WTC11 (cell line): ENCODE data around the gene IFT25.

Experiments
- ARID4B ChIP-seq: sonication (generic); formaldehyde crosslinking; IDR thresholded peaks from 2 replicates; pipeline ENCODE4 v1.8.0; 2023; ENCODE audit warnings: missing genetic modification reagents, mild to moderate bottlenecking, borderline replicate concordance
- CREM ChIP-seq: sonication (generic); formaldehyde crosslinking; IDR thresholded peaks from 2 replicates; pipeline ENCODE4 v1.8.1; 2022; ENCODE audit warnings: mild to moderate bottlenecking, missing genetic modification reagents, moderate library complexity
- GRHL2 ChIP-seq: fragments of 250-450 bp; sonication (Bioruptor Pico); IDR thresholded peaks from 2 replicates; pipeline ENCODE4 v1.8.0; 2022; ENCODE audit warnings: mild to moderate bottlenecking, moderate library complexity; ENCODE audit not compliant: insufficient replicate concordance, severe bottlenecking
- HMGXB4 ChIP-seq: sonication (generic); formaldehyde crosslinking; IDR thresholded peaks from 2 replicates; pipeline ENCODE4 v1.8.1; 2023; ENCODE audit warnings: mild to moderate bottlenecking, moderate library complexity, missing genetic modification reagents
- JUN ChIP-seq: sonication (generic); formaldehyde crosslinking; IDR thresholded peaks from 2 replicates; pipeline ENCODE4 v1.8.0; 2023; ENCODE audit warnings: mild to moderate bottlenecking, missing genetic modification reagents
- NFATC4 ChIP-seq: fragments of 250-450 bp; sonication (Bioruptor Pico); IDR thresholded peaks from 2 replicates; pipeline ENCODE4 v1.9.0; 2021; ENCODE audit warnings: mild to moderate bottlenecking
- NR3C1 ChIP-seq: sonication (generic); formaldehyde crosslinking; conservative IDR thresholded peaks from 2 replicates; pipeline ENCODE4 v1.8.1; 2023; ENCODE audit warnings: low read depth, mild to moderate bottlenecking, missing genetic modification reagents
- TP53 ChIP-seq: sonication (generic); formaldehyde crosslinking; IDR thresholded peaks from 2 replicates; pipeline ENCODE4 v1.8.1; 2023; ENCODE audit warnings: mild to moderate bottlenecking, missing genetic modification reagents
- USF2 ChIP-seq: sonication (generic); formaldehyde crosslinking; IDR thresholded peaks from 2 replicates; pipeline ENCODE4 v1.8.1; 2023; ENCODE audit warnings: mild to moderate bottlenecking, missing genetic modification reagents, moderate library complexity
- ZSCAN18 ChIP-seq: fragments of 250-450 bp; sonication (Bioruptor Pico); IDR thresholded peaks from 2 replicates; pipeline ENCODE4 v2.1.2; 2022; ENCODE audit warnings: mild to moderate bottlenecking, moderate library complexity
- TF ChIP-seq, protein P1 (sequence below): fragments of 200-600 bp; IDR thresholded peaks from 2 replicates; pipeline ENCODE4 v1.8.0; 2022; ENCODE audit warnings: antibody characterized with exemption
- TF ChIP-seq, protein P2 (sequence below): sonication (generic); formaldehyde crosslinking; IDR thresholded peaks from 2 replicates; pipeline ENCODE4 v1.8.0; 2022; ENCODE audit warnings: mild to moderate bottlenecking, missing genetic modification reagents

- TF ChIP-seq USF2 (CRISPR knock-in tag) (no peak), ARID4B (CRISPR knock-in tag) (no peak), GRHL2 (CRISPR knock-in tag) (no peak), NFATC4 (CRISPR knock-in tag) (no peak), CREM (CRISPR knock-in tag) (no peak), JUN (no peak), NR3C1 (CRISPR knock-in tag) (no peak), ZSCAN18 (CRISPR knock-in tag) (no peak), HMGXB4 (CRISPR knock-in tag) (no peak), TP53 (CRISPR knock-in tag) (no peak)
- TF ChIP-seq, protein P1, sequence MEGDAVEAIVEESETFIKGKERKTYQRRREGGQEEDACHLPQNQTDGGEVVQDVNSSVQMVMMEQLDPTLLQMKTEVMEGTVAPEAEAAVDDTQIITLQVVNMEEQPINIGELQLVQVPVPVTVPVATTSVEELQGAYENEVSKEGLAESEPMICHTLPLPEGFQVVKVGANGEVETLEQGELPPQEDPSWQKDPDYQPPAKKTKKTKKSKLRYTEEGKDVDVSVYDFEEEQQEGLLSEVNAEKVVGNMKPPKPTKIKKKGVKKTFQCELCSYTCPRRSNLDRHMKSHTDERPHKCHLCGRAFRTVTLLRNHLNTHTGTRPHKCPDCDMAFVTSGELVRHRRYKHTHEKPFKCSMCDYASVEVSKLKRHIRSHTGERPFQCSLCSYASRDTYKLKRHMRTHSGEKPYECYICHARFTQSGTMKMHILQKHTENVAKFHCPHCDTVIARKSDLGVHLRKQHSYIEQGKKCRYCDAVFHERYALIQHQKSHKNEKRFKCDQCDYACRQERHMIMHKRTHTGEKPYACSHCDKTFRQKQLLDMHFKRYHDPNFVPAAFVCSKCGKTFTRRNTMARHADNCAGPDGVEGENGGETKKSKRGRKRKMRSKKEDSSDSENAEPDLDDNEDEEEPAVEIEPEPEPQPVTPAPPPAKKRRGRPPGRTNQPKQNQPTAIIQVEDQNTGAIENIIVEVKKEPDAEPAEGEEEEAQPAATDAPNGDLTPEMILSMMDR = no peak
- TF ChIP-seq, protein P2, sequence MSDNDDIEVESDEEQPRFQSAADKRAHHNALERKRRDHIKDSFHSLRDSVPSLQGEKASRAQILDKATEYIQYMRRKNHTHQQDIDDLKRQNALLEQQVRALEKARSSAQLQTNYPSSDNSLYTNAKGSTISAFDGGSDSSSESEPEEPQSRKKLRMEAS (CRISPR knock-in tag) = no peak
These were observed 55.9 kb downstream of the IFT25 start, which contains the start of gene YIPF1 for GRCh38 chr1:53889304-53890298.
